HEK293 (cell line): ENCODE data around the gene TBCEL.

Experiments
- CTCF ChIP-seq: fragments of 450-650 bp; formaldehyde crosslinking; IDR thresholded peaks from 2 replicates; pipeline ENCODE4 v1.5.1; 2016; ENCODE audit warnings: missing biosample characterization, missing genetic modification characterization
- HOXD13 ChIP-seq: sonication (generic); formaldehyde crosslinking; IDR thresholded peaks from 2 replicates; pipeline ENCODE4 v1.8.0; 2022; ENCODE audit warnings: missing genetic modification reagents, borderline replicate concordance
- IKZF3 ChIP-seq: fragments of 450-650 bp; IDR thresholded peaks from 2 replicates; pipeline ENCODE4 v1.5.0; 2018; ENCODE audit warnings: missing biosample characterization, mild to moderate bottlenecking, missing genetic modification characterization, moderate library complexity
- MEIS1 ChIP-seq: sonication (generic); formaldehyde crosslinking; IDR thresholded peaks from 2 replicates; pipeline ENCODE4 v1.8.1; 2022; ENCODE audit warnings: missing genetic modification reagents, mild to moderate bottlenecking, borderline replicate concordance
- PRDM10 ChIP-seq: fragments of 450-650 bp; formaldehyde crosslinking; IDR thresholded peaks from 2 replicates; pipeline ENCODE4 v1.5.1; 2016; ENCODE audit warnings: missing biosample characterization, missing genetic modification characterization
- YY1 ChIP-seq: fragments of 450-650 bp; formaldehyde crosslinking; IDR thresholded peaks from 2 replicates; pipeline ENCODE4 v1.5.1; 2018; ENCODE audit warnings: missing biosample characterization, missing genetic modification characterization
- ZBTB10 ChIP-seq: fragments of 450-650 bp; formaldehyde crosslinking; IDR thresholded peaks from 2 replicates; pipeline ENCODE4 v1.5.1; 2016; ENCODE audit warnings: missing biosample characterization, missing genetic modification characterization
- ZNF140 ChIP-seq: fragments of 450-650 bp; formaldehyde crosslinking; IDR thresholded peaks from 2 replicates; pipeline ENCODE4 v1.5.1; 2016; ENCODE audit warnings: missing biosample characterization, missing genetic modification characterization
- ZNF311 ChIP-seq: fragments of 450-650 bp; formaldehyde crosslinking; IDR thresholded peaks from 2 replicates; pipeline ENCODE4 v1.5.1; 2017; ENCODE audit warnings: missing biosample characterization, missing genetic modification characterization, borderline replicate concordance
- ZNF398 ChIP-seq: fragments of 450-650 bp; formaldehyde crosslinking; IDR thresholded peaks from 2 replicates; pipeline ENCODE4 v1.5.1; 2017; ENCODE audit warnings: missing biosample characterization, missing genetic modification characterization
- ZNF433 ChIP-seq: fragments of 450-650 bp; formaldehyde crosslinking; IDR thresholded peaks from 2 replicates; pipeline ENCODE4 v1.5.1; 2016; ENCODE audit warnings: missing biosample characterization, missing genetic modification characterization, low read depth
- ZNF747 ChIP-seq: fragments of 450-650 bp; formaldehyde crosslinking; IDR thresholded peaks from 2 replicates; pipeline ENCODE4 v1.5.1; 2016; ENCODE audit warnings: missing biosample characterization, missing genetic modification characterization
- ZNF791 ChIP-seq: fragments of 450-650 bp; formaldehyde crosslinking; IDR thresholded peaks from 2 replicates; pipeline ENCODE4 v1.5.1; 2016; ENCODE audit warnings: missing biosample characterization, missing genetic modification characterization
- ZSCAN18 ChIP-seq: fragments of 450-650 bp; formaldehyde crosslinking; IDR thresholded peaks from 2 replicates; pipeline ENCODE4 v1.5.1; 2016; ENCODE audit warnings: missing biosample characterization, missing genetic modification characterization

GRCh38 chr11:121122328-121122727 lies 98.4 kb downstream of the TBCEL start:
- no peak for TF ChIP-seq CTCF (tag by site-specific recombination)
- TF ChIP-seq PRDM10 (tag by site-specific recombination) = no peak
- no peak for TF ChIP-seq ZNF140 (tag by site-specific recombination)
- no peak for TF ChIP-seq ZBTB10 (tag by site-specific recombination)
- no peak for TF ChIP-seq MEIS1 (CRISPR knock-in tag)
- no peak for TF ChIP-seq ZSCAN18
- TF ChIP-seq ZNF311 = no peak
- no peak for TF ChIP-seq ZNF433
- TF ChIP-seq ZNF747 (tag by site-specific recombination) = no peak
- no peak for TF ChIP-seq IKZF3 (tag by site-specific recombination)
- TF ChIP-seq ZNF791 (tag by site-specific recombination) = no peak
- no peak for TF ChIP-seq ZNF398
- no peak for TF ChIP-seq YY1 (tag by site-specific recombination)
- TF ChIP-seq HOXD13 (CRISPR knock-in tag) = no peak
